Memory B cell (primary cell): ENCODE measurements around the gene SLIT3.

ENCODE experiments used
- ATAC-seq: fragments of 150-1000 bp; cut with Tn5 transposase; 2 replicates; pipeline ENCODE4 v1.10.0; 2021; ENCODE audit warnings: low read depth, mild to moderate bottlenecking, moderate library complexity
- DNase-seq, 2 donors: peaks; one replicate each; pipeline ENCODE4 v3.0.0; 2022; ENCODE audit warnings: low spot score in 2 of 2
- H3K27ac Mint-ChIP-seq: one replicate; pipeline ENCODE4 v1.8.0; 2022; ENCODE audit warnings: mild to moderate bottlenecking, moderate library complexity, mixed read lengths
- H3K27me3 Mint-ChIP-seq: one replicate; pipeline ENCODE4 v1.8.0; 2022; ENCODE audit warnings: mixed read lengths
- H3K36me3 Mint-ChIP-seq: one replicate; pipeline ENCODE4 v1.8.0; 2022; ENCODE audit warnings: mild to moderate bottlenecking, mixed read lengths
- H3K4me1 Mint-ChIP-seq: one replicate; pipeline ENCODE4 v1.8.0; 2022; ENCODE audit warnings: mixed read lengths
- H3K4me3 Mint-ChIP-seq: one replicate; pipeline ENCODE4 v1.8.0; 2022; ENCODE audit warnings: mild to moderate bottlenecking, moderate library complexity, mixed read lengths
- H3K9me3 Mint-ChIP-seq: one replicate; pipeline ENCODE4 v1.8.0; 2022; ENCODE audit warnings: mixed read lengths

SLIT3 gene

DNA sequence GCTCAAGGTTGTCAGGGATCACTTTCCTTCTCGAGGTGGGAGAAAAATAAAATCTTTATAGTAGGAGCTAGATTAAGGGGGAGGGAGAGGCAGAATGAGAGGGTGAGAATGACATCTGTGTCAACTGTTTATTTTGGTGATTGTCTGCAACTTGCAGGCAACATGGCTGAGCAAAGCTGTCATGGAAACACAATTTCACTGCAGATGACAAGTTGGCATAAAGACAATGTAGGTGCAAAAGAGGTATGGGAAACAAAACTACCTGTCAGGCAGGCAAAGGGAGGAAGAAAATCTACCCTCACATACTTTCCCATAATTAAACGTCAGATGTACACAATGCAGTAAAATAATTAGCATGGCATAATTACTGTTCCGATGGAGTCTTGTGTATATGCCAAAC lies 167.4 kb downstream of the SLIT3 start:
- no peak overlapping the region for H3K4me3 Mint-ChIP-seq

DNA sequence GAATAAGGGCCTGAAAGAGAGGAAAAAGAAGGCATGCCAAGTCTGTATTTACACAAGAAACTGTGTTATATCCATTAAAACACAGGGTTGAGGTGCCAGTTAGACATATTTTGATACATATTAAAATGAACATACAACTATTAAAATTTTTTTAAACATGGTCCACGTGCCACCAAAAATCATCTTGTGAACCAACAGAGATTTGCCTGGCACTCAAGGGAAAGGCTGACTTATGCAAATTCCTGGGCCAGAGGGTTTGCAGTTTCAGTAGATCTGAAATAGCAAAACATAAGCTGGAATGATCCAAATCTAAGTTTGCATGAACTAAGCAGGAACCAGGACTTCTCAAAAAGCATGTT lies 168.7 kb downstream of the SLIT3 start:
- no peaks in the 10 kb centered on the region for H3K4me1 Mint-ChIP-seq
- no peak overlapping the region for H3K27ac Mint-ChIP-seq
- no peaks in the 10 kb centered on the region for H3K36me3 Mint-ChIP-seq
- H3K9me3 Mint-ChIP-seq, result no peaks in the 10 kb centered on the region
- ATAC-seq (no peak), DNase-seq (no peak)
- H3K4me3 Mint-ChIP-seq, result no peak overlapping the region
- peaks cover 2% of the 10 kb centered on the region for H3K27me3 Mint-ChIP-seq

More for the DNA sequence above, 167.4 kb downstream of the SLIT3 start:
- no peak overlapping the region for H3K27ac Mint-ChIP-seq
- DNase-seq (no peak), ATAC-seq (no peak)
- H3K9me3 Mint-ChIP-seq, result no peaks in the 10 kb centered on the region
- H3K27me3 Mint-ChIP-seq, result peaks cover 4% of the 10 kb centered on the region
- no peaks in the 10 kb centered on the region for H3K4me1 Mint-ChIP-seq
- no peaks in the 10 kb centered on the region for H3K36me3 Mint-ChIP-seq

DNA sequence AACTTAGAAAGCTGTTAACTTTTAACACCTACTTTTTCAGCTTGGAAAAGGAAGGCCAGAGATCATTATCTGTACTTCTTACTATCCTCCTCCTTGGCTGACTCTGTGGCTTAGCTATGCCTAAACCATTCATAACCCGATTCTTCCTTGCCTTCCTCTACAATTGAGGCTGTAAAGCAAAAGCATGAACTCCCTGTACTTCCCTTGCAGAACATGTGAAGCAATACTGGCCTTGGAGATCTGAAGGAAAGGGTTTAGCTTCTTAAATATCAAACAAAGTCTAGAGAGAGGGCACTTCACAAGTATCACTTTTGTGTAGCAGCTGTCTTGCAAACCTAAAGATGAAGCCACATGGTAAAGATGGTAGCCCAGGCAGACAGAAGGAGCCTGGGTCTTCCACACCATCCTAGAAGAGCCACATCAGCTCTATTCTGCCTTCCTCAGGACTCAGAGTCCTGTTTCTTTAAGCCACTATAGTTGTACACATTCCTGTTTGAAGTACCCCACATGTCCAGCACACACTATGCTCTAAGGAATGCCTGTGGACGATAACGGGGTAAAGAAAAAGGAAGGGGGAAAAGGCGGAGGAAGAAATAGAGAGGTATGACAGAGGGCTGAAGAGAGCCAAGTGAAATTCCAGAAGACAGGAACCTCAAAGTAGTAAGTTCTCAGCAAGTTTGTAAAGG lies 169.2 kb downstream of the SLIT3 start:
- Mint-ChIP-seq H3K9me3 (no peaks in the 10 kb centered on the region), H3K4me3 (no peak overlapping the region), H3K36me3 (no peaks in the 10 kb centered on the region), H3K4me1 (no peaks in the 10 kb centered on the region), H3K27ac (no peak overlapping the region), H3K27me3 (peaks cover 1% of the 10 kb centered on the region)
- DNase-seq (no peak), ATAC-seq (no peak)

DNA sequence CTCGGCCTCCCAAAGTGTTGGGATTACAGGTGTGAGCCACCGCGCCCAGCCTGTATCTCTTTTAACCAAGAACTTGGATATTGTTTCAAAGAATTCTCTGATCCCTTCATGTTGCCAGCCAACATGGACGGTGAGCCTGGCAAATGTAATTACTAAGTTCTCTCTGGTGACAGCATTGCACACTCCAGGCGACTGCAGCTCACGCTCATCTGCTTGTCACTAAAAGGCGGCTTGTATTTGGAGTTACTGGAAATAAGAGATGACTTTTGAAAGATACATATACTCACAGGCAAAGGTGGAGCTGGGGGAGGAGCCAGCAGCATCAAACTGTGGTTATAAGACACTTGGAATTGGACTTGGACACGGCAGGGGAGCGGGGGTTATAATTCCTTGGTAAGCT lies 172.3 kb downstream of the SLIT3 start:
- Mint-ChIP-seq H3K4me1 (no peaks in the 10 kb centered on the region), H3K4me3 (no peak overlapping the region), H3K27ac (no peak overlapping the region), H3K27me3 (peaks cover 1% of the 10 kb centered on the region), H3K9me3 (no peaks in the 10 kb centered on the region), H3K36me3 (no peaks in the 10 kb centered on the region)
- DNase-seq (no peak), ATAC-seq (no peak)

DNA sequence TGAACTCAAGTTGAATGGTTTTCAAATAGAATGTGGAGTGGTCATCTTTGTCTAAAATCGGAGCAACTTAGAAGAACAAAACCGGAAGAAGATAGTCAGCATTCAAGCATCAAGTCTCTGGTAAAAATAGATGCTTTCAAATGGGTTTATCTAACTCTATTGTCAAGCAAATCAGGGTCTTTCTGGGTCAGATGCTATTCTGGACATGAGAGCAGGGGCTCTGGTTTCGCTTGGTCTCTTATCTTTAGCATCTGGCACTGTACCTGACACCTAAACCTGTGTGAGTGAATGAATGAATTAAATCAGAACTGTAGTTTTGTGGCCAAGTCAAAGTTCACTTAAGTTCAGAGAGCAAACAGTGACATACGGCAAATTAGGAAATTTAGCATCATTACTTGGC lies 173.5 kb downstream of the SLIT3 start:
- H3K4me1 Mint-ChIP-seq, result no peaks in the 10 kb centered on the region
- H3K36me3 Mint-ChIP-seq, result no peaks in the 10 kb centered on the region
- no peak overlapping the region for H3K4me3 Mint-ChIP-seq
- H3K27me3 Mint-ChIP-seq, result peaks cover 1% of the 10 kb centered on the region
- H3K27ac Mint-ChIP-seq, result no peak overlapping the region
- H3K9me3 Mint-ChIP-seq, result no peaks in the 10 kb centered on the region
- ATAC-seq (no peak), DNase-seq (no peak)

DNA sequence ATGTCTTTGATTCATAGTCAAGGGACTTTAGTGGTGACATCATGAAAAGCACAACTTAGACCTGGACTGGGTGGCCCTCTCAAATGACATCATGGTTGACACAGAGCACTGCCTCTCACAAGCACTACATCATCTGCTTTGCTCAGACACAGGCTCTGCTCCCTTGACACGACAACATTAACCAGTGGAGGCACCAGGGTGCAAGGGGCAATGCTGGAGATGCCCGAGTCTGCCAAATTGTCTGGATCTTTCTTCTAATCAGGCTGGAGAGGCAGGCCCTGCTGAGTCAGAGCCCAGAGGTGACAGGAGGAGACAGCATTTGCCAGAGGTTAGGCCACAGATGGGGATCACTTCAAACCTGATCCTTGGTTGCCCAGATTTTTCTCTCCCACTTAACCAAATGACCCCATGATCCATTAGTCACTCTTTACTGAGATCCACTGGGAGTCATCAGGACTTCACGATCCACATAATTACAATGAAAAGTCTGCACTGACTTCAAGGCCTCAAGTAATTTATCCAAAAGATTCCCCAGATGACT lies 174.4 kb downstream of the SLIT3 start:
- Mint-ChIP-seq H3K27me3 (peaks cover 1% of the 10 kb centered on the region), H3K4me1 (no peaks in the 10 kb centered on the region), H3K27ac (no peak overlapping the region), H3K36me3 (no peaks in the 10 kb centered on the region), H3K9me3 (no peaks in the 10 kb centered on the region), H3K4me3 (no peak overlapping the region)
- DNase-seq, result no peak
- no peak for ATAC-seq

DNA sequence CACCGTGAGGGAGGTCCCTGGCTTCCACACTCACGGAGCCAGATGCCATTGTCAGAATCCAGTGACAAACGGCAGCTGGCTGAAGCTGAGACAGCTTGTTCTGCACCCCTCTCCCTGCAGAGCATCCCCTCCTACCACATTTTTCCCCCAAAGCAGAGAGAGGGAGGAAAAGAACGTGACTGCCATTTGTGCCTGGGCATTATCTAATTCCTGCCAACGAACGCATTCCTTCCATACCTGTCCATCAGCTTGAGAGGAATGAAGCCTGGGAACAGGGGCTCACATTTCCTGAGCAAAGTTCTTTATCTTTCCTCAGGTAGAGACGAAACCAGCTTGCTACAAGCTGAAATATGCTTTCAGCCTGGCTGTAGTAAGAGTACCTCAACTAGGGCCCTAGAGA lies 175.4 kb downstream of the SLIT3 start:
- DNase-seq, result no peak
- Mint-ChIP-seq H3K9me3 (peaks cover 2% of the 10 kb centered on the region), H3K27ac (no peak overlapping the region), H3K36me3 (no peaks in the 10 kb centered on the region), H3K4me3 (no peak overlapping the region), H3K4me1 (no peaks in the 10 kb centered on the region), H3K27me3 (peaks cover 4% of the 10 kb centered on the region)
- no peak for ATAC-seq

DNA sequence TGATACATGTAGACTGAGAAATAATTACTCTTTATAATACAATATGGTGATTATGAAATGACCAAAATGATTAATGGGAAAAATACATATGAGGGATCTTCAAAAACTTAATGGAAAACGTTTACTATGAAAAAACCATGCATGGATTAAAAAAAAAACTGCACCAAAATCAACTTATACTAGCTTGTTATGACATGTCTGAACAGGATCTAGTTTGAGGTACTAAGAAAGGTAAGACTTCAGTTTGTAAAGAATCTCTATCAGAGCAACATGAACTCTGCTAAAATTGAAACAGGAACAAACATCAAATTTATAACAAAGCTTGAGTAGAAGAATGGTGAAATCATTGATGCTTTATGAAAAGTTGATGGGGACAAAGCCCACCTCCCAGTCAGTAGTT lies 178.0 kb downstream of the SLIT3 start:
- DNase-seq (no peak), ATAC-seq (no peak)
- Mint-ChIP-seq H3K4me1 (no peaks in the 10 kb centered on the region), H3K27me3 (peaks cover 4% of the 10 kb centered on the region), H3K27ac (no peak overlapping the region), H3K4me3 (no peak overlapping the region), H3K9me3 (peaks cover 2% of the 10 kb centered on the region), H3K36me3 (no peaks in the 10 kb centered on the region)

DNA sequence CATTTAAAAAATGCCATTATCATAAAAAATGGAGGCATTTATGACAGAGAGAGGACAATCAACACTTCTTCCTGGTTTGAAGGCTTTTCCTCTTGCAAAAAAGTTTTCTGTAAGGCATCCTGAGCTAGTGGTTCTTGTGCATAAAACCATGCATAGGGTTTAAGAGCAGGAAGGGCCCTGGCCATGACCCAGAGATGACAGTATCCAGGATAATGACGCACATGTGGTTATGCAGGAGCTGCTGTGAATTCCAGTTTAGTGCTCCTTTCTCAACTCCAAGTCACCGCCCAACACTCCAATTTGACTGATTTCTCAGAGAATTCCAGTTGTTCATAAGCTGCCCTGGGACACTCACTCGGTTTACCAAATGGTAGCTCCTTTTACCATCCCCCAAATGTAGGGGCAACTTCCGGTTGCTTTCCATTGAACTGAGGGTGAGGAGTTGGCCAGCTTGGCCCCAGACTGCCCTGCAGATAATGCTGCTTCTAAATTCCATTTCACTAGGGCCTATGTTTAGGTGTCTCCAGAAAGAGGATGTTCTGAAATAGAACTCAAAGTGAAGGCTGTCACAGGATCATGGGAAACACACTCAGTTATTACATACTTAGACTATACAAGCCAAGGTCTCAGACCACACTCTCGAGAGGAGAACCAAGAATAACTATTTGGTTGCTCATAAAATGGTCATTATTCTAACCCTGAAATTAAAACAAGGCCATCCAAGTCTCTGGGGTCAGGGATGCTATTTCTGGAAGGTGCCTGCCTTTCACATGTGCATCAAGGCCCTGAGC lies 179.1 kb downstream of the SLIT3 start:
- no peak overlapping the region for H3K4me3 Mint-ChIP-seq
- peaks cover 2% of the 10 kb centered on the region for H3K9me3 Mint-ChIP-seq
- H3K27ac Mint-ChIP-seq, result no peak overlapping the region
- ATAC-seq (no peak), DNase-seq (no peak)
- H3K4me1 Mint-ChIP-seq, result no peaks in the 10 kb centered on the region
- H3K36me3 Mint-ChIP-seq, result no peaks in the 10 kb centered on the region
- peaks cover 2% of the 10 kb centered on the region for H3K27me3 Mint-ChIP-seq

DNA sequence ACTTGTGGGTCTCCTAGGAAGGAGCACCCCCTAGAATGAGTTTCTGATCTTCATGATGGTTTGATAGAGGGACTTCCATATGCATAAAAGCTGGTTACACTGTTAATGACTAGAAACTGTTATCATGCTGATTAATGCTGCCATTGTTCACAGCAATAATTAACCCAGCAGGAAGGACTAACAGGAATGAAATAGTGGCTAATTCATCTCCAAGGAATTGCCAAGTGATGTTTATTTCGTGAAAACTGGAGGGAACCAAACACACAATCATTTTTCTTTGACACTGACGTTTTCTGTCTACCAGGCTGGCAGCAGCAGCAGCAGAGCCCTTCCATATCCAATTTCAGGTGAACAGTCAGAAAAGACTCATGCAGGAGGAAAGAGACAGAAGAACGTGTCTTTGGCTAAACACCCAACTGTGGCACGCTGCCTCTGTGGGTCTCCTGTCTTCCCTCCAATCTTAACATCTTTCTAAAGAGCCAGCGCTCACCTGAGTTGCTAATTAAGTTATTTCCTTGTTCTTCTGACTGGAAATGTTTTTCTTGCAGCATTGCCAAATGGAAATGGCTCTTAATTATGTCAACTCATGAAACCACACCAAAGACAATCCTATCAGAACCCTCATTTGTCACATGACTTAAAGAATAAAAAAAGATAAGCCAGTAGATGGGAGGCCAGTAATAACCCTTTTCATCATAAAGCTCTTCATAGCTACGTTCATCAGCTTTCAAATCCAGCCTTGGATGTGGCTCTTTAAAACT lies 181.5 kb downstream of the SLIT3 start:
- H3K4me3 Mint-ChIP-seq, result no peak overlapping the region
- H3K36me3 Mint-ChIP-seq, result no peaks in the 10 kb centered on the region
- no peaks in the 10 kb centered on the region for H3K4me1 Mint-ChIP-seq
- DNase-seq (no peak), ATAC-seq (no peak)
- peaks cover 2% of the 10 kb centered on the region for H3K27me3 Mint-ChIP-seq
- H3K9me3 Mint-ChIP-seq, result peaks cover 2% of the 10 kb centered on the region
- no peak overlapping the region for H3K27ac Mint-ChIP-seq

DNA sequence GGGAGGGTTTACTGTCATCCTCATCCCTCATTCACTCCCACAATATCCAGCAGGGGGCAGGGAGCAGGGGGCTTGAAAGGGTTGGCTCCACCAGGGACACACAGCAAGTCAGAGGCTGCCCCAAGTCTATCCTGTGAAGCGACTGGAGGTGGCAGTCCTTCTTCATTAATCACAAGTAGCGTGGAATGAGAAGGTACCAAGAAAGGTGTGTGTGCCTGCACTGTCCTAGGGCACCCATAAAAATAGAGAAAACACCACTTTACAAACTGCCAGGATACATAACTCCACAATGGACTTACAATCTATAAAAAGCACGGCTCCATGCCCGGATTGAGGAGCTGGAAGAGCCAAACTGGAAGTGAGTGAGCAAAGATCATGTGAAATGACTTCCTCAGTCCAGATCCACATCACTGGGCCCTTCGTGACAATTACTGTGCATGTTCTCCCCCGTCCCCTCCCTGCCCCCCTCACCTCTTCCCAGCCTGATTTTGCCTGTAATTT lies 183.9 kb downstream of the SLIT3 start:
- H3K9me3 Mint-ChIP-seq, result peaks cover 2% of the 10 kb centered on the region
- no peak for DNase-seq
- no peak overlapping the region for H3K4me3 Mint-ChIP-seq
- H3K27me3 Mint-ChIP-seq, result peaks cover 2% of the 10 kb centered on the region
- no peak for ATAC-seq
- H3K36me3 Mint-ChIP-seq, result no peaks in the 10 kb centered on the region
- no peak overlapping the region for H3K27ac Mint-ChIP-seq
- no peaks in the 10 kb centered on the region for H3K4me1 Mint-ChIP-seq

DNA sequence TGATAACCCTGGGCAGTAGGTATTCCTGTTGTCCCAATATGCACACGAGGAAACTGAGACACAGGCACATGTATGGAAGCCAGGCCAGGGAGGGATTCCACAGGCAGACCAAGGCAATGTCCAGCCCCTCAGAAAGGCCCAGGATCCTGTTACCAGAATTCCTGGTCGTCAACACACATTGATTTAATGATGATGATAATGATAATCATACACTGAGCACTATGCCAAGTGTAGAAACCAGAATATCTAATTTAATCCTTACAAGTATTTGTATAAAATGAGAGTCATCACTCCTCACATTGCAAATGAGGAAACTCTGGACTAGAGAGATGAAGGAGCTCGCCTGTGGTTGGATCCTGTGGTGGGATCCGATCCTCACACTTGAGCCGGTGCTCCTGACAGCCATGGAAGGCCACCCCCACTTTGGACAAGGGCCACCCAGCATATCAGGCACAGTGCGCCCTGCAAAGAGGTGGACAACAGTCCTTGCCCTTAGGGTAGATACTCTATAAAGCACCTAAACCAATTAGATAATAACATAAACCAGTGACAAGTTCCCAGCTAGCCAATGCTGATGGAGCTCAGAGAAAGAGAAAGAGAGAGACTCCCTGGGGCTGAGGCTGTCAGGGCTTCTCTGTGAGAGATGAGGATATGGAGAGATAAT lies 185.3 kb downstream of the SLIT3 start:
- H3K4me1 Mint-ChIP-seq, result no peaks in the 10 kb centered on the region
- H3K9me3 Mint-ChIP-seq, result no peaks in the 10 kb centered on the region
- no peak overlapping the region for H3K27ac Mint-ChIP-seq
- ATAC-seq (no peak), DNase-seq (no peak)
- H3K27me3 Mint-ChIP-seq, result peaks cover under 1% of the 10 kb centered on the region
- no peak overlapping the region for H3K4me3 Mint-ChIP-seq
- no peaks in the 10 kb centered on the region for H3K36me3 Mint-ChIP-seq

DNA sequence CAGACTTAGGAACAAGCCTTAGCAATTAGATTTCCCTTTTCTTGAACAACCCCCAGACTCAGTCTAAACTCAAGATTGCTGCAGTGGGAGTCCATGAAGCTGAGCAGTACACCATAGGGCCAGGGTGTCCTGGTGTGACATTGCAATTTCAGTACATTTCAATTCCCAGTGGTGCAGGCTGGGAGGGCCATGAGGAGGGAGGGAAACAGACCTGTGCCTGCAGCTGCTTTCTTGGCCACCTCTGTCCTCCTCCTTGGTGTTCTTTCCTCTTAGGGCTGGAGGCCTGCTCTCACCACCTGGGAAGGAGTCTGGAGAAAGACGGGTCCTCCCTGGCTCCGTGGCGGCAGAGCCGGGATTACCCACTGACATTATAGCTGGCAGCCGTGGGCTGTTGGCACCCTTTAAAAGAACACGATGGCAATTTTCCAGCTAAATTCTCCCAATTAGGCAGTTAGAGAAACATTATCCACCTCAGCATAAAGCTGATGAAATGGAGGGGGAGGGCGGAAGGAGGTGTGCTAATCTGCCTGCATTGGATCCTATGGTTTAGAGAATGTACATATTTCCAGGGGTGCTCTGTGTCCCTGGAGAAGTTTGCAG lies 186.4 kb downstream of the SLIT3 start:
- Mint-ChIP-seq H3K36me3 (no peaks in the 10 kb centered on the region), H3K9me3 (no peaks in the 10 kb centered on the region), H3K27me3 (no peaks in the 10 kb centered on the region)

More for the DNA sequence above, 186.4 kb downstream of the SLIT3 start:
- Mint-ChIP-seq H3K27ac (no peak overlapping the region), H3K4me3 (no peak overlapping the region), H3K4me1 (no peaks in the 10 kb centered on the region)
- DNase-seq (no peak), ATAC-seq (no peak)
